ENCODE data around the gene HOXB9.

The HOXB9 gene

GRCh38 chr17:48625495-48626244 lies 488 bp downstream of the HOXB9 start:
- FAIRE-seq (no peak), DNase-seq (ENCODE audit: insufficient read length, low spot score) (peak; percentile 75)

- peak; percentile 53 for DNase-seq (ENCODE audit: insufficient read length, low spot score)
- FAIRE-seq: peak; percentile 93
These were observed 1.3 kb downstream of the HOXB9 start for GRCh38 chr17:48624544-48625494.

GRCh38 chr17:48624118-48624517 lies 2.0 kb downstream of the HOXB9 start:
- DNase-seq (ENCODE audit: insufficient read length, low spot score) (no peak), FAIRE-seq (no peak)

- no peak for DNase-seq (ENCODE audit: insufficient read length, low spot score)
- FAIRE-seq: peak; percentile 80
These were observed 2.6 kb downstream of the HOXB9 start for GRCh38 chr17:48623583-48623982.

GRCh38 chr17:48622857-48623256 lies 3.3 kb downstream of the HOXB9 start:
- FAIRE-seq: no peak
- no peak for DNase-seq (ENCODE audit: insufficient read length, low spot score)

GRCh38 chr17:48621410-48622392 lies 4.5 kb downstream of the HOXB9 start:
- FAIRE-seq (peak; percentile 55), DNase-seq (ENCODE audit: insufficient read length, low spot score) (no peak)

- DNase-seq (ENCODE audit: insufficient read length, low spot score) (no peak), FAIRE-seq (no peak)
These were observed 5.6 kb downstream of the HOXB9 start for GRCh38 chr17:48620461-48621139.

- DNase-seq (ENCODE audit: insufficient read length, low spot score) (no peak), FAIRE-seq (no peak)
These were observed 6.2 kb downstream of the HOXB9 start for GRCh38 chr17:48619826-48620449.

- DNase-seq (ENCODE audit: insufficient read length, low spot score): peak; percentile 96
- FAIRE-seq: peak; percentile 86
These were observed 7.8 kb downstream of the HOXB9 start for GRCh38 chr17:48618256-48618896.

- FAIRE-seq (no peak), DNase-seq (ENCODE audit: insufficient read length, low spot score) (no peak)
These were observed 8.5 kb downstream of the HOXB9 start for GRCh38 chr17:48617471-48618255.

GRCh38 chr17:48616717-48617470 lies 9.3 kb downstream of the HOXB9 start:
- FAIRE-seq: peak; percentile 71

GRCh38 chr17:48615963-48616716 lies 10.0 kb downstream of the HOXB9 start:
- FAIRE-seq (no peak), DNase-seq (ENCODE audit: insufficient read length, low spot score) (no peak)

More at GRCh38 chr17:48616717-48617470, 9.3 kb downstream of the HOXB9 start:
- no peak for DNase-seq (ENCODE audit: insufficient read length, low spot score)

GRCh38 chr17:48615047-48615962 lies 10.9 kb downstream of the HOXB9 start, which contains the start of gene HOXB8:
Gene HOXB8 (minus strand): TSS chr17:48615292. CDS start chr17:48614704, 588 bp downstream.
- FAIRE-seq (no peak), DNase-seq (ENCODE audit: insufficient read length, low spot score) (no peak)

- DNase-seq (ENCODE audit: insufficient read length, low spot score) (no peak), FAIRE-seq (no peak)
These were observed 12.1 kb downstream of the HOXB9 start for GRCh38 chr17:48613862-48614694.
